Gastroesophageal sphincter (tissue), 3 donors: ENCODE results near the gene GEMIN5.

ENCODE experiments used
- CTCF ChIP-seq, 4 experiments: fragments of 200-600 bp in 2 of 4; fragments of 450-650 bp in 2 of 4; sonication (generic) in 1 of 4; IDR thresholded peaks; one replicate each; pipeline ENCODE4 v1.5.1; 2017 to 2019; ENCODE audit warnings: antibody characterized with exemption in 4 of 4, mild to moderate bottlenecking in 2 of 4, moderate library complexity in 2 of 4
- POLR2A ChIP-seq, 2 donors: fragments of 450-650 bp; IDR thresholded peaks; one replicate each; pipeline ENCODE4 v1.6.1; 2017; ENCODE audit warnings: antibody characterized with exemption in 2 of 2, mild to moderate bottlenecking in 2 of 2, moderate library complexity in 1 of 2
- POLR2AphosphoS5 ChIP-seq: sonication (generic); formaldehyde crosslinking; IDR thresholded peaks from one replicate; pipeline ENCODE4 v1.6.1; 2017; ENCODE audit warnings: antibody characterized with exemption

- TF ChIP-seq CTCF (IDR thresholded peaks at IDR 0.05) (no peak), POLR2AphosphoS5 (no peak), POLR2A (IDR thresholded peaks at IDR 0.05) (no peak)
Observed at GRCh38 chr5:154873791-154874331, 64.2 kb downstream of the GEMIN5 start.
